Mucosa of descending colon (tissue), 3 donors: ENCODE results near the gene BPIFB2. TPM values are rescaled to one million over a fixed set of nuclear protein-coding genes. Genes with fewer than 3 reads are reported as not detected.

ENCODE experiments used
- ATAC-seq: fragments of 200-7000 bp; cut with Tn5 transposase; one replicate; pipeline ENCODE4 v1.9.1; 2020; ENCODE audit warnings: mild to moderate bottlenecking, moderate library complexity
- DNase-seq, 3 donors: peaks; one replicate each; pipeline ENCODE4 v3.0.0-alpha.2; 2020
- H3K36me3 ChIP-seq: fragments of 200-600 bp; one replicate; pipeline ENCODE4 v1.8.0; 2021; ENCODE audit warnings: low read depth, mild to moderate bottlenecking
- H3K4me1 ChIP-seq: fragments of 200-600 bp; one replicate; pipeline ENCODE4 v1.8.0; 2021; ENCODE audit warnings: low read depth, mild to moderate bottlenecking
- H3K4me3 ChIP-seq: fragments of 200-600 bp; one replicate; pipeline ENCODE4 v1.8.0; 2021; ENCODE audit warnings: mild to moderate bottlenecking
- H3K9me3 ChIP-seq: fragments of 200-600 bp; one replicate; pipeline ENCODE4 v1.8.0; 2021; ENCODE audit warnings: mild to moderate bottlenecking
- CTCF ChIP-seq: fragments of 200-600 bp; IDR thresholded peaks from one replicate; pipeline ENCODE4 v1.8.0; 2022; ENCODE audit warnings: antibody characterized with exemption, mild to moderate bottlenecking
- intact Hi-C, 2 donors: fragments of 100-400 bp; cut with DNase I in 1 of 2; cut with micrococcal nuclease in 1 of 2; formaldehyde crosslinking; loops; one replicate each; pipeline versions ENCODE4 v1.11.0 to v1.11.1; 2022; cut with DNase I, micrococcal nuclease
- total RNA-seq, 3 donors: library from RNA; stranded (reverse); fragmentation: NEBNext Ultra II Directional in 2 of 3; extraction: Animal tissue kit (Norgen Biotek cat#: 25700) in 2 of 3; gene quantifications; one replicate each; pipeline versions ENCODE4 v1.2.1 to v1.2.4, GENCODE V29; 2021 to 2023
- donor health status: DM: no; HTN: no; CAD: no; lungs with moderate emphysema.
- donor health status: DM: no; HTN: no; CAD: no.
- donor health status: DM: no; HTN: yes; CAD: no.

BPIFB2 gene
- total RNA-seq, 3 donors from 2014 or later: not detected

- TF ChIP-seq CTCF: no peak
- Histone ChIP-seq H3K9me3 (no peaks in the 10 kb centered on the region), H3K4me3 (no peak overlapping the region), H3K4me1 (no peaks in the 10 kb centered on the region), H3K36me3 (no peaks in the 10 kb centered on the region)
- intact Hi-C loops: no loop called here
- no peak for DNase-seq
- no peak for ATAC-seq
Measured at GRCh38 chr20:33018169-33018931, 10.8 kb downstream of the BPIFB2 start.

- no peaks in the 10 kb centered on the region for H3K36me3 ChIP-seq
- no peak for ATAC-seq
- DNase-seq: no peak
- H3K4me3 ChIP-seq: no peak overlapping the region
- TF ChIP-seq CTCF: no peak
- H3K9me3 ChIP-seq: no peaks in the 10 kb centered on the region
- H3K4me1 ChIP-seq: no peaks in the 10 kb centered on the region
- intact Hi-C loops: no loop called here
Measured at GRCh38 chr20:33019465-33020277, 12.2 kb downstream of the BPIFB2 start.

- no peak for TF ChIP-seq CTCF
- Histone ChIP-seq H3K36me3 (no peaks in the 10 kb centered on the region), H3K4me1 (no peaks in the 10 kb centered on the region), H3K9me3 (no peaks in the 10 kb centered on the region), H3K4me3 (no peak overlapping the region)
- no peak for DNase-seq
- intact Hi-C loops: no loop called here
- no peak for ATAC-seq
Measured at GRCh38 chr20:33020278-33021161, 13.0 kb downstream of the BPIFB2 start.

- Histone ChIP-seq H3K36me3 (no peaks in the 10 kb centered on the region), H3K4me1 (no peaks in the 10 kb centered on the region), H3K4me3 (no peak overlapping the region), H3K9me3 (no peaks in the 10 kb centered on the region)
- intact Hi-C loops: no loop called here
- TF ChIP-seq CTCF: no peak
- ATAC-seq: no peak
- no peak for DNase-seq
Measured at GRCh38 chr20:33021879-33022278, 14.4 kb downstream of the BPIFB2 start.

GRCh38 chr20:33022289-33022688 is 14.8 kb downstream of the BPIFB2 start:
- intact Hi-C loops: no loop called here
- Histone ChIP-seq H3K36me3 (no peaks in the 10 kb centered on the region), H3K9me3 (no peaks in the 10 kb centered on the region), H3K4me1 (no peaks in the 10 kb centered on the region), H3K4me3 (no peak overlapping the region)
- ATAC-seq: no peak
- no peak for DNase-seq
- TF ChIP-seq CTCF: no peak
